HG02642 (cell line): Measurements from ENCODE around the gene SPAG16.
"Not testable (repeated sequence)": the region's sequence is repeated elsewhere in the genome, so short reads cannot be mapped to it uniquely, and the experiment has no call there.

Experiments
- ATAC-seq: cut with Tn5 transposase; IDR thresholded peaks from one replicate; pipeline ENCODE4 v1.9.1; 2021; ENCODE audit warnings: mild to moderate bottlenecking; ENCODE audit not compliant: unreplicated experiment, poor library complexity

Gene SPAG16

DNA sequence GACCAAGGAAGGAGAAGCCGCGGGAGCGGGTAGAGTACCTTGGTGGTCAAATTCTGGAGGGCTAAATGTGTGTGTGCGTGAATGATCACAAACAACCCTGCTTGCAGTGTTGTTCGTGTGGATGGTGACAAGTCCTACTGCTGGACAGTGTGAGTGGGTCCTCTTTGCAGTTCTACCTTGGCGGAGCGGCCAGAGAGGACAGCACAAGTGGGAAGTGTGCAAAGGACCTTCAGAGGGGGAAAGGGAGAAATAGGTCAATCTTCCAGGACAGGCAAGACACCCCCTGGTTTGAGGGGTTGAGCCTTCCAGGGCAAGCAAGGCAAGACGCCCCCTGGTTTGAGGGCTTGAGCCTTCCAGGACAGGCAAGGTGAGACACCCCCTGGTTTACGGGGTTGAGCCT, 122.8 kb downstream of the SPAG16 start:
- ATAC-seq, result not testable (repeated sequence)

DNA sequence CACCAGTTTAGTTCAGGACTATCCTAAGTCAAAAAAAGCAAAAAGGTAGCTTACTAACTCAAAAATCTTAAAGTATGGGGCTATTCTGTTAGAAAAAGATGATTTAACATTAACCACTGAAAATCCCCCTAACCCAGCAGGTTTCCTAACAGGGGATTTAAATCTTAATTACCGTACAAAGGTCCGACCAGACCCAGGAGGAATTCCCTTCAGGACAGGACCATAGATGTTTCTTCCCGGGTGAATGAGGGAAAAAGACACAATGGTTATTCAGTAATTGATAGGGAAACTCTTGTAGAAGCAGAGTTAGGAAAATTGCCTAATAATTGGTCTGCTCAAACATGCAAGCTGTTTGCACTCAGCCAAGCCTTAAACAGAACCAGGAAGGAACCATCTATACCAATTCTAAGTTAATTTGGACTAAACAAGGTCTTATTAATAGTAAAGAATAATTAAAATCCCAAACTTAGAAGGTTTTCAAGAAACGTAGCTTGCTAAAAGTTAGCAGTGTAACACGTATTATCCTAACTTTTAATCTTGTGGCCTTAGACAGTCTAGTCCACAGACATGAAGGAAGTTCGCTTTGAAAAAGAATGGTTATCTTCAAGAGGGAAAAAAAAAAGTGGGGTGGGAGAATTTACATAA, 124.3 kb downstream of the SPAG16 start:
- not testable (repeated sequence) for ATAC-seq

DNA sequence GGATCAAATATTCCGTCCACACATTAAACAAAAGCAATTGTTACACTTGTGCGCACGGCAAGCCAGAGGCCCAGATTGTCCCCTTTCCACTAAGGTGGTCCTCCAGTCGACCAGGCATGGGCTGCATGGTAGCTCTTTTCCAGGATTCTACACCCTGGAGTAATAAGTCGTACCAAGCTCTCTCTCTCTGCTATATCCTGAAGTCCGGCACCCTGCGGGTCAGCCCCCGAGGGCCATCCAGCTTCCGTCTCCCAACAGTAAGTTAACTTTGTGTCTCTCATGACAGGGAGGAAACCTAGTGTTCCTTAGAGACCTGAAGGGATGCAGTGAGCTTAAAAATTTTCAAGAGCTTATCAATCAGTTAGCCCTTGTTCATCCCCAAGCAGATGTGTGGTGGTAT, 126.4 kb downstream of the SPAG16 start:
- not testable (repeated sequence) for ATAC-seq

DNA sequence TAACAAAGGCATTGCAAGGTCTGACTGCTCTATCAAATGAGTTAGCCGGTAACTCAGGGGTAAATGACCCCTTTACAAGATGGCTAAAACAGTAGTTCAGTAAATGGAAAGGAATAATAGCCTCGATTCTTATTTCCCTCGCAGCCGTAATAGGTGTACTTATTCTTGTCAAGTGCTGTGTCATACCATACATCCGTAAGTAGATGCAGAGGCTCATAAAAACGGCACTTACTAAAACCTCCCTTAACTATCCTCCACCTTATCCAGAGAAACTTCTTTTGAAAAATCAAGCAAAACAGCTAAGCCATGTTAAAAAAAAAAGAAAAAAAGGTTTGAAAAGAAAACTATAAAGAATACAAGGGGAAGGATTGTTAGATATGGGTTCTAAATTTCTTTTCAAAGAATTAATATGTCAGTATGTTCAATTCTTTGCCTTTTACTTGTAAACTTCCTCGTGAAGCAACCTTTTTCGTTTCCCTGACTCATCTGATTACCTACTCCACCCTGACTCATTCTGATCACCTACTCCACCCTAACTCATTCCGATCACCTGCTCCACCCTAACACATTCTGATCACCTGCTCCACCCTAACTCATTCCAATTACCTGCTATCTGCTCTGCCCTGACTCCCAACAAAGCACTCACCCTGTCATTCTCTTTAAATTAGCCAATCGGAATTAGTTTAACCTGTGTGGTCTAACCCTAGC, 127.5 kb downstream of the SPAG16 start:
- no peak for ATAC-seq

DNA sequence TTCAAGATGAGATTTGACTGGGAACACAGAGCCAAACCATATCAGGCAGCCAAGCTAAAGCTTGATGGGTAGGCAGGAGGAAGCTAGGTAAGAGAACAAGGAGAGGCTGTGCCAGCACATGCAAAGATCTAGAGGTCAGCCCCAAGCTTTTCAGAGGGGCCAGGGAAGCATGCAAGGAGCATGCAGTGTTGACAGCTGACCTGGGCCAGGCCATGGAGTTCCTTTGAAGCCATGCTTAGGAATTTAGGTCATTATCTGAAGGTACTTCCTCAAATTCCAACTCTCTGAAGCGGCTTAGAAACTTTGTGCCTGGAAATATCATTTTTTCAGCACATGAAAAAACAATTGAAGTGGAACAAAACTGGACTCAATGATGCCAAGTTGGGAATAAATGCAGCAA, 130.8 kb downstream of the SPAG16 start:
- ATAC-seq, result no peak

DNA sequence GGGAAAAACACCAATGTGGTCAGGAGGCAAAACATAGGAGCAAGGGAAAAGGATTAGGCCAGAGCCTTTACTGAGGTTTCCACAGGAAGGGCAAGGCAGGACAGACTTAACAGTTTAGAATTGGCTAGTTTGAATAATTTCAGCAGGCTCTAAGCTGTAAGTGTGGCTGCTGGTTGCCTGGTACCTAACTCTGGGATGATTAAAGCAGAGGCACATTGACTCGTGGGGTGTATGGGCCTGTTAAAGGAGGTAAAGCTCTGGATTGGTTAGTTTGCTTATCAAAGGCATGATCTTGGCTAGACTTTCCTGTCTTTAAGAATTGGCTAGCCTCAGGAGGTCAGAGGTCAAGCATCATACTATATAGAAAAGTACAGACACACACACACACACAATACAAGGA, 132.6 kb downstream of the SPAG16 start:
- ATAC-seq, result no peak

DNA sequence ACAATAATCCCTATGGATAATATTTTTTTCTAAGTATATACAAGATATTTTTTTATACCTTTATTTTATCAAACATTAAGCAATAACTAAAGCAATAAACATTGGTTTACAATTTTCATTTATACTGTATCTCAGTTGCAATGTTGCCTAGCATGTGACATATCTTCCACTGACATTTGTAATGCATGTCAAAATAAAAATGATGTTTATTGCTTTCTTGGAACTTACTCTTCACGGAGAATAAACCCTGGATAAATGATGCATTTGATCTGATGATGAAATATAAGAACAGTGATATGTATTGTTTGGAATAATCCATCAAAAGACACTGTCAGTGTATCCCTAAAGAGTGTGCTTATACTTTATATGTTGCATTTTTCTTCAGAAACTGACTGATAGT, 135.7 kb downstream of the SPAG16 start:
- ATAC-seq, result no peak

DNA sequence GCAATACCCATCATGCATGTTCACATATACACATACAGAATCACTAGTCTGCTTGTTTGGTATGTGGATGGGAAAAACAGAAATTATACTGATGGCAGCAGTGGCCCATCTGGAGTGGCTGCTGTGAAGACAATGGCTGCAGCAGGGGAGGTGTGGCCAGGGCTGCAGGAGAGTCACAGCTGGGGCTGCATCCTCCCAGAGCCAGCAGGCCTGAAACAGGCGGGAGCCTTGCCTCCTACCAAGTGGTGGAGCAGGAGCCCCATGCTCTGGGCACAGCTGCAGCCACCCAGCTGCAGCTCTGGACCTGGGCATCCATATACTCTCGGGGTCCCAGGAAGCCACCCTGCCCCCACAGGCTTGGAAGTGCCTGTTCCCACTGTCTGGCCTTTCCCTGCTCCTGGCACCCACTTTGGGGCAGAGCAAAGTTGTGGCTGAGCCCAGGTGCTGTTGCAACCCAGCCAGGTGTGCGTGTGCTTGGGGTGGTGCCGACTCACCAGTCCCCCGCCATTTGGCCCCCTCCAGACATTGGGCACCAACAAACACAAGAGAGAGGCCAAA, 136.6 kb downstream of the SPAG16 start:
- no peak for ATAC-seq

DNA sequence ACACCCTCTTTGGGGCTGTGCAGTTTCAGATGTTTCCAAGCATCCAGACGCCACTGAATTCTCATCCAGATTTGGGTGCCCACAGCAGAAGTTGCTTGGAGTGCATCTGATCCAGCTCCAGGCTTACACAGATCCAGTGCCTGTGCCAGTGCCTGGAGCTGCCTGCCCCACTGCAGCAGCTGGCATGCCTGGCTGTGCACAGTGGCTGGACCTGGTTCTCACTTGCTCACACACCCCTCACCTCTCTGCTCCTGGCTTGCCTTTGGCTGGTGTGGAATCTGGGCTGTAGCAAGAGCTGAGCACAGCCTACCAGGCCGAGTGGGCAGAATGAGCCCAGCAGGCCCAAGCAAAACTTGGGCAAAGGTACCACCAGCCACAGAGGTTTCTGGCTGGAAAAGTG, 137.9 kb downstream of the SPAG16 start:
- ATAC-seq, result no peak

DNA sequence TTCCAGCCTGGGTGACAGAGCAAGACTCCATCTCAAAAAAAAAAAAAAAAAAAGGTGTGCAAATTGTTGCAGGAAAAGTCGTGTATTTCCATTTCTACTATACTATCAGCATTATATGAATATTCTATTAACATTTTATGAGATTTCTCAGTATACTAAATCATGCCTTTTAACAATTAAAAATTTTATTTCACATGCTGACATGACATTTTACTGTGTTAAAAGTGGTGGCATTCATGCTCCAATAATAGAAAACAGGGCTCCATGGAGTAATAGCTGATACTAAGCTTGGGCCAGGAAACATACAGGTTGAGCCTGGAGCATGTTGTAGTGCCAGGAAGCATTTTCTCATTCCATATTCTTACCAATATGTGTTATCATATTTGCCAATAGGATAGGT, 141.4 kb downstream of the SPAG16 start:
- no peak for ATAC-seq

DNA sequence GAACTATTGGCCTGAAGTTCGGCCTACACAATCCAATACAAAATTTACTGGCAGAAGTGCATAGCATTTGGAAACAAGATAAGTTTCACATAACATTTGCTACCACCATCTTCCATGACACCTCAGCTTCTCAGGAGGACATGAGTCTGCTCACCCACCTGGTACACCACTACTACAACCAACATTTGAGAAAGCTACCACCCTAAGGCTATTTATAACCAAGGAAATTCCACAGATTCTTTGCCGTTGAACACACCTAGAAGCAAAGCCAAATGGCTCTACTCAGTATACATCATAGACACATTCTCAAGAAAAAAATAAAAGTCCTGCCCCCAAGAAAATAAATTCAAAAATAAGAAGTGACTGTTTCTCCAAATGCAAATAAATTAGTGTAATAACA, 145.3 kb downstream of the SPAG16 start:
- no peak for ATAC-seq

DNA sequence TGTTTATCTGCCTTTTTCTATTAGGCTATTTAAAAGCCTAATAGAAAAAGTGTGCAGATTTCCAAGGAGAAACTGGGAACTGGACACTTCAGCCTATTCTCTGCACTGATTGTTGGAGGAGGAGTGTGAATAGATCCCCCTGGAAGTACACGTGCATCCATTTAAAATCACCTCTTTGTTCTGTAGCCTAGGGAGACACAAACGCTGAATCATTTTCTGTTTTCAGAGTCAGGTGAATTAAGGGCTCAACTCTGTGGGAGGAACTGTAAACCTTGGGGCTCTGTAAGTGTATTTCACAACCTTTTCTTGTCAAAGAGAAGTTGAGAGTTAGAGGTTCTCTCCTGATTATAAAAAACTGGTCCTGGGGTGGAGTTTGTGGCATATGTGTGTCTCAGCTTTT, 159.7 kb downstream of the SPAG16 start:
- no peak for ATAC-seq

DNA sequence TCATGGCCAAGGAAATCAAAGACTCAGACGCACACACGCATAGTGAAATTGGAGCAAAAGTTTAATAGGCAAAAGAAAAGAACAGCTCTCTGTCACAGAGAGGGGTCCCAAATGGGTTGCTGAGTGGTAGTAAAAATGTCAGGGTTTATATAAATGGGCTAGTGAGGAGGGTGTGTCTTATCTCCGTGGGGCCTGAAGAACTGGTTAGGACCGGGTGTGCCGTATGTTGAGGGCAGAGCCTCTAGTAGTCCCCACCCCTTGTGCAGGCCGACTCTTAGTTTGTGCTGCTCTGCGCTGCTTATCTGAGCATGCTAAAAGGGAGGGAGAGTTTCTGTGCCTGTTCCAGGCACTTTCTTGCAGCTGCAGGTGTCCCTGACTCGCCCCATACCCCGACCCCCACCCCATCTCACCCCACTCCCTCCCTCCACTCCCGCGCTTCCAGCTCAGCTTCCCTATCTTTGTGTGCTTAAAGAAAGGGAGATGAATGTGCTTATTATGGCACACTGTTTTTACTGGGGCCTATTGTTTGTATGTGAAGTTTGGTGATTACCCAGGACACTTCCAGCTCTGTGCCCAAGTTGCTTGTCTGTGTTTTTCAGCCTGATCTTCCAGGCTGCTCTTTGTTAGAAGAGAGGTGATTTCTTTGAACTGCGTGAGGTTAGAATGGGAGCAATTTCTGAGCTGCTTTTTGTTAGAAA, 167.4 kb downstream of the SPAG16 start:
- no peak for ATAC-seq

DNA sequence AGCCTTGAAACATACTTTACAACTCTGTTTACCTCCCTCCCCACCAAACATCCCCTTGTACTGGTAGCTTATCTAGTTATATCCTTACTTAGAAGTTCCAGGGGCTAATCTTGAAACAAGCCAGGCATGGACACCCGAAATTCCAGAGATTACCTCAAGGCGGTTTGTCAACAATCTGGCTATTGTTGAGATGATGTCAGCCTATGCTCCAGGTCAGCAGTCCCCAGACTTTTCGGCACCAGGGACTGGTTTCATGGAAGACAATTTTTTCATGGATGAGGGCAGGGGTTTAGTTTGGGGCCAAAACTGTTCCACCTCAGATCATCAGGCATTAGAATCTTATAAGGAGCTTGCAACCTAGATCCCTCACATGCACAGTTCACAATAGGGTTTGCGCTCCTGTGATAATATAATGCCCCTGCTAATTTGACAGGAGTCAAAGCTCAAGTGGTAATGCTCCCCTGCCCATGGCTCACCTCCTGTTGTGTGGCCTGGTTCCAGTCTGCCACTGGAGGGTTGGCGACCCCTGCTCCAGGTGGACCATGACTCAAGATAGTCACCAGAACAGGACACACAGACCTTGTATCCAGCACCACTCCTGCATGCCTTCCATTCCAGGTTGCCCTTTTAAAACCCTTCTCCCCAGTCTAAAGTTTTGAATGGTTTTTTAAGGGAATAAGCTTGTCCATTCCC, 171.2 kb downstream of the SPAG16 start:
- ATAC-seq, result no peak

DNA sequence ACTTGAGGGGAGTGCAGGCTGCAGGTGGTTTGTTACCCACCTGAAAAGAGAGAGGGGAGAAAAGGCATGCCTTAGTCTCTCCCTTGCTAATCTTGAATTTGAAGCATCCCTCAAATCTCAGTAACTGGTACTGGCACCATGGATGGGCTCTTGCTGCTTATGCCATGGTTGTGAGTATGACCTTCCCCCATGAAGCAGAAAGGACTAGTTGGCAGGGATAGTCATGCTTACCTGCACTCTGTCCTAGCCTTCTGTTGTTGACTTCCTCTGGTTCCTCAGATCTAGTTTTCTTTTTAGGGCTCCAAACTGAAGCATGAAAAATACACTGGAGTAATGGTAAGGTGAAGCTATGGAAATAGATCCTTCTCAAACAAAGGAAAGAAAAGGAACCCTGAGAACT, 191.2 kb downstream of the SPAG16 start:
- ATAC-seq, result no peak

DNA sequence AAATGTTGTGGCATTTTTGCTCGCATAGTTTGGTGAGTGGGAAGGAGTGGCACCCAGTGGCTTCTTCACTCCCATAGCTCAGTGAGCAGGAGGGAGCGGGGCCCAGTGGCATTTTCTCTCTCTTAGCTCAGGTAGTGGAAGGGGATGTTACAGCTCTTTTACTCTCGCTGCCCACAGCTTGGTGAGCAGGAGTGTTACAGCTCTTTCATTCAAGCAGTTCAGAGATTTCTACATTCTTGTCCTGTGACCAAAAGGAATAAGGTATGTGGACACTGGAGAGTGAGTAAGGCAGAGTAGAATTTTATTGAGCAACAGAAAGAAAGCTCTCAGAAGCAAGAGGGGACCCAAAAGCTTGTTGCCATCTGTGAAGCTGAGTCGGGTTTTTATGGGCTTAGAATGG, 192.4 kb downstream of the SPAG16 start:
- no peak for ATAC-seq

DNA sequence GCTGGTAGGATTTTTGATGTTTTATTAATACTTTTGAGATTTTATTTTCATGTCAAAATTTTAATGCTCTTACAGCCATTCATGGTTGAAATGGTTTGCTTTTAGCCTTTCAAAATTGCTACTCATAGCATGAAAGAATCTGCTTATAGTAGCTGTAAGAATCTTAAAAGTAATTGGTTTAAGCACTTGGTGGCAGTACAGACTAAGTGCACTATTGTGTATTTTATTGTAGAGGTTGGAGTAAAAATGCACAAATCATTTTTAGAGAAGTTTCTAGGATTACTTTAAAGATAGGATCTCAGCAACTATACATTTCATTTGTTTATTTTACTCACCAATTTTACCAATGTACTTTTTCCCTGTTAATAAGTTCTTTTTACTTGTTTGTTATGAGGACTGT, 205.8 kb downstream of the SPAG16 start:
- no peak for ATAC-seq

DNA sequence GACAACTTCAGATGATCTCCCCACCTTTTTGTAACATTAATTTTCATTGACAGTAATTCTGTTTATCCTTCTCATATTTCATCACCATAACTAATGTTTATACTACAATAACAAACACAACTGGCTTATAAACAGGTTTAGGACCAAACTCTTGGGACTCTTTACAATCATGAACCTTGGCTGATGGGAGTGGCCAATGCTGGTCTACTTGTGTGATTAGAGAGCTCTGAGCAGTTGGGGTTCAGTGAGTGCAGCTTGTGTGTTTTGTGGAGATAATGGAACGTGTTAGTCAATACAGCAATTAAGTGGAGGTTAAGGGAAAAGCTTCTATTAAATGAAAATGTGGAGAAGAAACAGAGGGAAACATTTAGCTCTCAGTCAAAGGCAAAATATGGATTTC, 207.1 kb downstream of the SPAG16 start:
- no peak for ATAC-seq

DNA sequence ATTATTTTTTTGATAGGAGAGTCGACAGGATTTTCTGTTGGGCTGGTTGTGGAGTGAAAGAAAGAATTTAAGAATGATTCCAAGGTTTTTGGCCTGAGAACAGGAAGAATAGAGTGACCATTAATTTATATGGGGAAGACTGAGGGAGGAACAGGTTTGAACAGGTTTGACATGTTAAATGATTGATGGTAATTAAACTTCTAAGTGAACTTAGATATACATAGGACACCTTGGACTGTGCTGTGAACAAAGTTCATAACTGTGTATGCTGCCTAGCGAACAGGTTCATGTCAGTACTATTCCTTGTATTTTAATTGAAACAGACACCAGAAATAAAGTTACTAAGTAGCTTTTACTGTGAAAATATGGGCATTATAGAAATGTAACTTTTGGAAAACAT, 212.0 kb downstream of the SPAG16 start:
- no peak for ATAC-seq

DNA sequence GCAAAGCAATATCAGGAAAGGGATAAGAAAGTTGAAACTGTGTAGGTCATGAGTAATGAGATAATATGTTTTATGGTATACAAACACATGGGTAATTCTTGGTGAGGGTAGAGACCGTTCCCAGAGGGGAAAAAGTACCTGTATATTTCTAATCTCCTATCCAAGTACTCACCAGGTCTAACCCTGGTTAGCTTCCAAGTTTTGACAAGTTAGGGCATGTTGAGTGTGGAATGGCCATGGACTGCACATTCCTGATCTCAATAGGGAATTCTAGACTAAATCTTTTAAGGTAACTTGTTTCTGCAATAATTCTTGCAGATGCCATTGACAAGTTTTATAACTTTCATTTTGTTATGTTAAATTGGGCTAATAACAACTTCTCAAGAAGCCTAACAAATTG, 216.6 kb downstream of the SPAG16 start:
- no peak for ATAC-seq

DNA sequence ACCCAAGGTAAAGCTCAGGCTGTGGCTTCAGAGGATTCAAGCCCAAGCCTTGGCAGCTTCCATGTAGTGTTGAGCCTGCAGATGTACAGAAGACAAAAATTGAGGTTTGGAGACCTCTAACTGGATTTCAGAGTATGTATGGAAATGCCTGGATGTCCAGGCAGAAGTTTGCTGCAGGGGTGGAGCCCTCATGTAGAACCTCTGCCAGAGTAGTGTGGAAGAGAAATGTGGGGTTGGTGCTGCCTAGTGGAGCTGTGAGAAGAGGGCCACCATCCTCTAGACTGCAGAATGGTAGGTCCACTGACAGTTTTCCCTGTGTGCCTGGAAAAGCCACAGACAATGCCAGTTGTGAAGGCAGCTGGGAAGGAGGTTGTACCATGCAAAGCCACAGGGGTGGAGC, 239.9 kb downstream of the SPAG16 start:
- ATAC-seq, result no peak
